GM18511 (cell line): ENCODE results near the gene KRTAP10-6.
"Not testable (repeated sequence)": the region's sequence is repeated elsewhere in the genome, so short reads cannot be mapped to it uniquely, and the experiment has no call there.

Experiments
- ATAC-seq: cut with Tn5 transposase; IDR thresholded peaks from one replicate; pipeline ENCODE4 v1.9.1; 2021; ENCODE audit warnings: mild to moderate bottlenecking, moderate library complexity; ENCODE audit not compliant: unreplicated experiment

KRTAP10-6 gene

GRCh38 chr21:44592446-44593311, at the start of gene KRTAP10-6:
KRTAP10-6 (minus strand) TSS chr21:44592505; CDS start chr21:44592484, 21 bp downstream.
- no peak for ATAC-seq

GRCh38 chr21:44640761-44641160, 48.5 kb upstream of the KRTAP10-6 start:
- no peak for ATAC-seq

GRCh38 chr21:44639331-44639655, 47.0 kb upstream of the KRTAP10-6 start:
- no peak for ATAC-seq

GRCh38 chr21:44638506-44639330, 46.4 kb upstream of the KRTAP10-6 start:
- ATAC-seq = not testable (repeated sequence)

GRCh38 chr21:44637851-44638348, 45.6 kb upstream of the KRTAP10-6 start:
- not testable (repeated sequence) for ATAC-seq

- no peak for ATAC-seq
These were observed 44.9 kb upstream of the KRTAP10-6 start, which contains the start of gene KRTAP10-10 for GRCh38 chr21:44637018-44637850. KRTAP10-10 (plus strand) TSS chr21:44637356; CDS start chr21:44637418, 62 bp downstream.

- ATAC-seq = no peak
These were observed 44.1 kb upstream of the KRTAP10-6 start for GRCh38 chr21:44636209-44637017.

GRCh38 chr21:44632067-44632466, 39.8 kb upstream of the KRTAP10-6 start:
- no peak for ATAC-seq

GRCh38 chr21:44630440-44630839, 38.1 kb upstream of the KRTAP10-6 start:
- no peak for ATAC-seq

GRCh38 chr21:44628707-44629391, 36.5 kb upstream of the KRTAP10-6 start:
- no peak for ATAC-seq

- not testable (repeated sequence) for ATAC-seq
These were observed 35.5 kb upstream of the KRTAP10-6 start for GRCh38 chr21:44627831-44628233.

- ATAC-seq = not testable (repeated sequence)
These were observed 35.0 kb upstream of the KRTAP10-6 start for GRCh38 chr21:44627181-44627822.

GRCh38 chr21:44626673-44627143, 34.4 kb upstream of the KRTAP10-6 start, which contains the start of gene KRTAP10-9:
KRTAP10-9 (plus strand) TSS chr21:44627093; CDS start chr21:44627172, 79 bp downstream.
- ATAC-seq = no peak

GRCh38 chr21:44626262-44626661, 34.0 kb upstream of the KRTAP10-6 start:
- no peak for ATAC-seq

- ATAC-seq = no peak
These were observed 33.5 kb upstream of the KRTAP10-6 start for GRCh38 chr21:44625756-44626155.

- ATAC-seq = no peak
These were observed 31.3 kb upstream of the KRTAP10-6 start for GRCh38 chr21:44623575-44623974.

- no peak for ATAC-seq
These were observed 27.6 kb upstream of the KRTAP10-6 start for GRCh38 chr21:44619886-44620285.

GRCh38 chr21:44618909-44619308, 26.6 kb upstream of the KRTAP10-6 start:
- no peak for ATAC-seq
